H1 (cell line): ENCODE data around the gene HMGN1. TPM values are rescaled to one million over a fixed set of nuclear protein-coding genes. Genes with fewer than 3 reads are reported as not detected.

Source experiments
- CTCF ChIA-PET: fragments of 300-600 bp; sonication (Branson Sonifier 250); formaldehyde crosslinking; loops from one replicate; lab custom pipeline; 2021; ENCODE audit not compliant: partially characterized antibody; lab: Charles Lee
- POLR2A ChIA-PET: fragments of 300-600 bp; sonication (Branson Sonifier 250); formaldehyde crosslinking; loops from one replicate; lab custom pipeline; 2021; ENCODE audit warnings: inconsistent platforms; ENCODE audit not compliant: partially characterized antibody; lab: Charles Lee
- DNase-seq, 2 experiments: peaks; one replicate each; pipeline versions ENCODE4 v3.0.0 to v3.0.0-alpha.2; 2010 to 2022; ENCODE audit warnings: low spot score in 2 of 2, low read depth in 1 of 2, mixed read lengths in 1 of 2
- FAIRE-seq: peaks from 2 replicates; lab custom pipeline; 2011; peaks lifted over from hg19 to GRCh38; lab: Jason Lieb, UNC
- H2AFZ ChIP-seq: 2 replicates; pipeline ENCODE4 v1.8.1; 2012; ENCODE audit warnings: low read length, inconsistent platforms
- H2AK5ac ChIP-seq: 2 replicates; pipeline ENCODE4 v1.6.1; 2013; ENCODE audit warnings: low read depth, low read length
- H2BK120ac ChIP-seq: replicated peaks from 2 replicates; pipeline ENCODE3; 2013; ENCODE audit warnings: low read depth, low read length, inconsistent platforms
- H2BK12ac ChIP-seq: 2 replicates; pipeline ENCODE4 v1.6.1; 2013; ENCODE audit warnings: low read depth, low read length
- H2BK15ac ChIP-seq: 2 replicates; pipeline ENCODE4 v1.6.1; 2013; ENCODE audit warnings: low read length
- H2BK20ac ChIP-seq: 2 replicates; pipeline ENCODE4 v1.6.1; 2013; ENCODE audit warnings: low read length
- H2BK5ac ChIP-seq: 2 replicates; pipeline ENCODE4 v1.6.1; 2013; ENCODE audit warnings: low read depth, low read length
- H3K14ac ChIP-seq: 2 replicates; pipeline ENCODE4 v1.6.1; 2013; ENCODE audit warnings: inconsistent platforms; ENCODE audit not compliant: insufficient read length
- H3K18ac ChIP-seq: 2 replicates; pipeline ENCODE4 v1.6.1; 2013; ENCODE audit warnings: low read length; ENCODE audit errors: extremely low read depth
- H3K23ac ChIP-seq: 2 replicates; pipeline ENCODE4 v1.6.1; 2013; ENCODE audit warnings: inconsistent platforms; ENCODE audit not compliant: insufficient read length
- H3K23me2 ChIP-seq: 2 replicates; pipeline ENCODE4 v1.6.1; 2013; ENCODE audit warnings: low read depth, low read length
- H3K27ac ChIP-seq: 2 replicates; pipeline ENCODE4 v1.6.1; 2011; ENCODE audit warnings: low read depth, low read length, inconsistent platforms
- H3K27me3 ChIP-seq, 4 experiments: replicated peaks in 1 of 4; 1 replicate in 1 of 4; 2 replicates in 3 of 4; pipeline versions ENCODE4 v1.6.1 to v1.8.1; 2011 to 2013; ENCODE audit warnings: low read length in 3 of 4, mild to moderate bottlenecking in 3 of 4, inconsistent platforms in 2 of 4, mixed read lengths in 2 of 4, moderate library complexity in 1 of 4; ENCODE audit not compliant: control insufficient read depth in 3 of 4, insufficient read depth in 3 of 4; ENCODE audit errors: extremely low read depth in 1 of 4
- H3K36me3 ChIP-seq, 4 experiments: 2 replicates each; pipeline versions ENCODE4 v1.6.1 to v1.8.1; 2011 to 2013; ENCODE audit warnings: mild to moderate bottlenecking in 4 of 4, low read length in 3 of 4, moderate library complexity in 2 of 4, control low read depth in 1 of 4, inconsistent platforms in 1 of 4; ENCODE audit not compliant: insufficient read depth in 4 of 4, control insufficient read depth in 2 of 4
- H3K4ac ChIP-seq: replicated peaks from 2 replicates; pipeline ENCODE3; 2013; ENCODE audit warnings: low read length, low read depth, mixed read lengths, inconsistent platforms; ENCODE audit not compliant: insufficient read length
- H3K4me1 ChIP-seq, 4 experiments: replicated peaks in 1 of 4; 1 replicate in 1 of 4; 2 replicates in 3 of 4; pipeline versions ENCODE4 v1.6.1 to v1.8.1; 2011 to 2013; ENCODE audit warnings: low read length in 3 of 4, inconsistent platforms in 2 of 4, mixed read lengths in 1 of 4; ENCODE audit not compliant: insufficient read depth in 4 of 4, control insufficient read depth in 3 of 4
- H3K4me2 ChIP-seq, 2 experiments: 2 replicates each; pipeline versions ENCODE4 v1.6.1 to v1.8.1; 2011 to 2013; ENCODE audit warnings: low read depth in 2 of 2, low read length in 2 of 2, control low read depth in 1 of 2, inconsistent platforms in 1 of 2, mild to moderate bottlenecking in 1 of 2; ENCODE audit not compliant: insufficient read depth in 1 of 2
- H3K4me3 ChIP-seq, 4 experiments: fragments of 200-600, 300-600 bp in 1 of 4; sonication (generic), shearing (Covaris generic), sonication (Bioruptor Twin) in 1 of 4; 2 replicates each; pipeline versions ENCODE4 v1.5.1 to v1.8.1; 2011 to 2016; ENCODE audit warnings: low read length in 4 of 4, low read depth in 3 of 4, control low read depth in 2 of 4, inconsistent platforms in 2 of 4, mild to moderate bottlenecking in 2 of 4, mixed read lengths in 1 of 4, moderate library complexity in 1 of 4; ENCODE audit not compliant: insufficient read depth in 2 of 4; ENCODE audit errors: extremely low read depth in 1 of 4
- H3K56ac ChIP-seq: replicated peaks from 2 replicates; pipeline ENCODE3; 2013; ENCODE audit warnings: low read depth, mild to moderate bottlenecking, mixed read lengths, low read length, inconsistent platforms; ENCODE audit not compliant: insufficient read length
- H3K79me1 ChIP-seq: 2 replicates; pipeline ENCODE4 v1.6.1; 2013; ENCODE audit warnings: low read depth, low read length, control low read depth
- H3K79me2 ChIP-seq, 2 experiments: 2 replicates each; pipeline versions ENCODE4 v1.6.1 to v1.8.1; 2012 to 2013; ENCODE audit warnings: low read length in 2 of 2, mild to moderate bottlenecking in 2 of 2, inconsistent platforms in 1 of 2; ENCODE audit not compliant: insufficient read depth in 2 of 2, control insufficient read depth in 1 of 2
- H3K9ac ChIP-seq, 4 experiments: replicated peaks in 1 of 4; 1 replicate in 1 of 4; 2 replicates in 3 of 4; pipeline versions ENCODE4 v1.6.1 to v1.8.1; 2011 to 2013; ENCODE audit warnings: low read depth in 3 of 4, low read length in 3 of 4, control low read depth in 2 of 4, mild to moderate bottlenecking in 2 of 4, moderate library complexity in 2 of 4, inconsistent platforms in 1 of 4; ENCODE audit errors: extremely low read depth in 1 of 4
- H3K9me3 ChIP-seq, 2 experiments: 2 replicates each; pipeline versions ENCODE4 v1.6.1 to v1.8.1; 2012 to 2013; ENCODE audit warnings: mild to moderate bottlenecking in 2 of 2, moderate library complexity in 2 of 2, control low read depth in 1 of 2, inconsistent platforms in 1 of 2, low read depth in 1 of 2, low read length in 1 of 2, mixed read lengths in 1 of 2; ENCODE audit not compliant: insufficient read depth in 2 of 2
- H4K20me1 ChIP-seq, 2 experiments: replicated peaks in 1 of 2; 2 replicates each; pipeline versions ENCODE3 to v1.8.1; 2011 to 2013; ENCODE audit warnings: inconsistent platforms in 2 of 2, low read length in 2 of 2, mild to moderate bottlenecking in 1 of 2; ENCODE audit not compliant: insufficient read depth in 2 of 2, control insufficient read depth in 1 of 2
- H4K5ac ChIP-seq: 2 replicates; pipeline ENCODE4 v1.6.1; 2013; ENCODE audit warnings: low read length, low read depth, mixed read lengths, inconsistent platforms; ENCODE audit not compliant: insufficient read length
- H4K8ac ChIP-seq: 2 replicates; pipeline ENCODE4 v1.8.0; 2013; ENCODE audit warnings: mild to moderate bottlenecking, moderate library complexity, low read length, inconsistent platforms; ENCODE audit not compliant: insufficient read depth; ENCODE audit errors: extremely low read depth
- H4K91ac ChIP-seq: replicated peaks from 2 replicates; pipeline ENCODE3; 2013; ENCODE audit warnings: low read length, mixed read lengths, inconsistent platforms; ENCODE audit not compliant: insufficient read length
- ATF2 ChIP-seq: IDR thresholded peaks from 2 replicates; pipeline ENCODE4 v1.6.1; 2012; ENCODE audit warnings: low read length, inconsistent platforms
- BRCA1 ChIP-seq: IDR thresholded peaks from 2 replicates; pipeline ENCODE4 v1.6.1; 2012; ENCODE audit warnings: low read depth, low read length, improper control_type of control experiment
- JUN ChIP-seq: IDR thresholded peaks from 2 replicates; pipeline ENCODE4 v1.6.1; 2011; ENCODE audit warnings: low read depth, mild to moderate bottlenecking, improper control_type of control experiment, low read length
- NANOG ChIP-seq: IDR thresholded peaks from 2 replicates; pipeline ENCODE4 v1.6.1; 2011; ENCODE audit warnings: low read length, low read depth, mild to moderate bottlenecking, inconsistent platforms; ENCODE audit not compliant: insufficient read depth, poor library complexity, severe bottlenecking
- POLR2A ChIP-seq, 2 experiments: IDR thresholded peaks; 1 replicate in 1 of 2; 2 replicates in 1 of 2; pipeline ENCODE4 v1.6.1; 2011; ENCODE audit warnings: low read depth in 2 of 2, low read length in 2 of 2, mild to moderate bottlenecking in 2 of 2; ENCODE audit errors: control extremely low read depth in 1 of 2
- RNF2 ChIP-seq: fragments of 200-900, 300-1000 bp; sonication (generic); IDR thresholded peaks from 2 replicates; pipeline ENCODE4 v1.7.1; 2016; ENCODE audit warnings: borderline replicate concordance, low read depth, mild to moderate bottlenecking, antibody characterized with exemption, low read length; ENCODE audit not compliant: poor library complexity, severe bottlenecking; ENCODE audit errors: missing control alignments
- SIX5 ChIP-seq: IDR thresholded peaks from 2 replicates; pipeline ENCODE4 v1.6.1; 2011; ENCODE audit warnings: mild to moderate bottlenecking, low read depth, low read length
- SP4 ChIP-seq: IDR thresholded peaks from 2 replicates; pipeline ENCODE4 v1.6.1; 2012; ENCODE audit warnings: low read length, inconsistent platforms
- TEAD4 ChIP-seq: IDR thresholded peaks from 2 replicates; pipeline ENCODE4 v1.6.1; 2012; ENCODE audit warnings: low read depth, low read length, inconsistent platforms, mixed read lengths
- USF2 ChIP-seq: IDR thresholded peaks from 2 replicates; pipeline ENCODE4 v1.6.1; 2011; ENCODE audit warnings: low read length, improper control_type of control experiment
- YY1 ChIP-seq: IDR thresholded peaks from 2 replicates; pipeline ENCODE4 v1.6.1; 2011; ENCODE audit warnings: low read depth, mild to moderate bottlenecking, low read length
- WGBS, 2 experiments: shearing (Covaris generic) in 1 of 2; methylation state at CpG; one replicate each; pipeline versions ENCODE4 v1.1.6 to v1.1.7; 2013 to 2015; ENCODE audit warnings: low lambda C conversion rate in 2 of 2, mixed read lengths in 2 of 2, inconsistent platforms in 1 of 2, low coverage in 1 of 2, missing lambda C conversion rate in 1 of 2; ENCODE audit not compliant: insufficient replicate concordance in 2 of 2, insufficient coverage in 1 of 2, insufficient read length in 1 of 2; ENCODE audit errors: extremely low coverage in 1 of 2, missing lambda C conversion rate in 1 of 2; 5-methylcytosine and 5-hydroxymethylcytosine counted together
- polyA plus RNA-seq, 7 experiments: library from polyadenylated mRNA; depleted of rRNA in 3 of 7; stranded (reverse) in 5 of 7; unstranded in 2 of 7; fragments of >200 nt in 5 of 7; fragments of 200-250 nt in 2 of 7; gene quantifications; 1 replicate in 5 of 7; 2 replicates in 1 of 7; 4 replicates in 1 of 7; pipeline versions ENCODE4 v1.2.1 to v1.2.3, GENCODE V29; 2011 to 2013; ENCODE audit warnings: missing spikeins in 2 of 7, mixed read lengths in 2 of 7
- total RNA-seq: library from RNA; stranded (reverse); fragmentation: NEBNext Ultra II Directional; extraction: Animal tissue kit (Norgen Biotek cat#: 25700); gene quantifications from 2 replicates; pipeline ENCODE4 v1.2.1, GENCODE V29; 2021

The HMGN1 gene
- total and polyA plus RNA-seq, 2 of the 8 experiments (the other 6 are each of a cell fraction or from before 2014, with no cell fraction given), result 279 to 505 TPM

GRCh38 chr21:39311164-39311563 lies 37.7 kb downstream of the HMGN1 start:
- Histone ChIP-seq H4K20me1 (peaks cover 0 to 2% of the 10 kb centered on the region in 2 experiments), H3K79me2 (peaks cover 5 to 55% of the 10 kb centered on the region in 2 experiments; a peak in 3 of 4 replicates), H3K9me3 (no peaks in the 10 kb centered on the region), H2BK15ac (no peak overlapping the region), H2BK12ac (no peak overlapping the region), H3K23ac (no peak overlapping the region), H3K9ac (no peak overlapping the region), H2AK5ac (no peak overlapping the region), H3K14ac (no peak overlapping the region), H3K56ac (no peak overlapping the region), H3K27ac (no peak overlapping the region), H3K79me1 (peaks cover 4% of the 10 kb centered on the region; the same call in 1 of the 2 replicates), H4K8ac (no peak overlapping the region), H2BK120ac (no peak overlapping the region), H2AFZ (no peak overlapping the region), H3K27me3 (no peaks in the 10 kb centered on the region), H3K4me1 (peaks cover 4 to 5% (median 4%) of the 10 kb centered on the region in 4 experiments; a peak in 5 of 7 replicates), H4K91ac (no peak overlapping the region), H3K4me2 (no peak overlapping the region), H2BK5ac (no peak overlapping the region), H3K4ac (no peak overlapping the region), H3K18ac (no peak overlapping the region), H3K36me3 (peaks cover 0 to 36% (median 5%) of the 10 kb centered on the region in 4 experiments; a peak in 3 of 8 replicates), H2BK20ac (no peak overlapping the region), H4K5ac (no peak overlapping the region), H3K4me3 (no peak overlapping the region), H3K23me2 (peaks cover 6% of the 10 kb centered on the region)
- ChIA-PET CTCF (no interaction called here), POLR2A (interaction anchor here (1.7 to 8.1 kb wide), 3 partner anchors 14 to 69 kb away, joined by 6 to 89 read pairs (median 7); partner anchors contain the start of gene HMGN1)
- FAIRE-seq, result no peak
- DNase-seq, result no peak
- WGBS, 2 experiments, result 95% methylated on average over 7 of the region's 7 CpGs; no CpG with 5 or more reads in 1 of the 2 experiments
- no peak for TF ChIP-seq BRCA1
- no peak for TF ChIP-seq JUN
- TF ChIP-seq TEAD4, result no peak
- no peak for TF ChIP-seq POLR2A (IDR thresholded peaks at IDR 0.05; ENCODE audit: control extremely low read depth in 1 of 2, low read depth in 2 of 2, low read length in 2 of 2)
- TF ChIP-seq YY1, result no peak
- no peak for TF ChIP-seq SP4
- no peak for TF ChIP-seq USF2
- no peak for TF ChIP-seq ATF2
- TF ChIP-seq NANOG, result no peak
- TF ChIP-seq SIX5, result no peak
- no peak for TF ChIP-seq RNF2
